Suprapubic skin (tissue), 4 donors: ENCODE results near the gene DCUN1D4. TPM values are rescaled to one million over a fixed set of nuclear protein-coding genes. Genes with fewer than 3 reads are reported as not detected.

Experiments used
- DNase-seq, 2 donors: peaks; one replicate each; pipeline ENCODE4 v3.0.0-alpha.2; 2019; ENCODE audit warnings: low spot score in 2 of 2
- H3K27ac ChIP-seq: fragments of 200-600 bp; sonication (generic); one replicate; pipeline ENCODE4 v1.5.1; 2019
- H3K27me3 ChIP-seq: fragments of 200-600 bp; sonication (generic); one replicate; pipeline ENCODE4 v1.5.1; 2019
- H3K36me3 ChIP-seq: fragments of 200-600 bp; sonication (generic); one replicate; pipeline ENCODE4 v1.5.1; 2019
- H3K4me1 ChIP-seq: fragments of 200-600 bp; sonication (generic); one replicate; pipeline ENCODE4 v1.5.1; 2019
- H3K4me3 ChIP-seq: fragments of 200-600 bp; sonication (generic); one replicate; pipeline ENCODE4 v1.5.1; 2019; ENCODE audit warnings: mild to moderate bottlenecking
- H3K9me3 ChIP-seq: fragments of 200-600 bp; sonication (generic); one replicate; pipeline ENCODE4 v1.5.1; 2019
- CTCF ChIP-seq, 2 donors: fragments of 200-600 bp in 1 of 2; fragments of 450-650 bp in 1 of 2; sonication (generic) in 1 of 2; IDR thresholded peaks; one replicate each; pipeline ENCODE4 v1.5.1; 2016 to 2019; ENCODE audit warnings: antibody characterized with exemption in 2 of 2, mild to moderate bottlenecking in 1 of 2, moderate library complexity in 1 of 2
- EP300 ChIP-seq: sonication (generic); formaldehyde crosslinking; IDR thresholded peaks from one replicate; pipeline ENCODE4 v1.6.1; 2017; ENCODE audit warnings: antibody characterized with exemption
- POLR2A ChIP-seq, 2 donors: fragments of 450-650 bp; IDR thresholded peaks; one replicate each; pipeline ENCODE4 v1.6.1; 2017; ENCODE audit warnings: antibody characterized with exemption in 2 of 2, mild to moderate bottlenecking in 2 of 2, moderate library complexity in 2 of 2
- POLR2AphosphoS5 ChIP-seq, 3 donors: sonication (generic); formaldehyde crosslinking; IDR thresholded peaks; one replicate each; pipeline ENCODE4 v1.6.1; 2017; ENCODE audit warnings: antibody characterized with exemption in 3 of 3
- WGBS: methylation state at CpG from one replicate; pipeline ENCODE4 v1.1.5; 2018; 5-methylcytosine and 5-hydroxymethylcytosine counted together
- total RNA-seq, 4 donors: library from RNA; depleted of rRNA; stranded (reverse); fragments of >200 nt; gene quantifications; one replicate each; pipeline ENCODE4 v1.1.0, GENCODE V29; 2016

Gene DCUN1D4
- total RNA-seq, 4 donors from 2014 or later = 15.4 to 35.6 (median 20.8) TPM

- H3K4me1 ChIP-seq = peaks cover 33% of the 10 kb centered on the region
- WGBS = 81% methylated on average over 5 of the region's 5 CpGs
Observed at GRCh38 chr4:51849430-51849829, 6.5 kb downstream of the DCUN1D4 start.

GRCh38 chr4:51850294-51850693, 7.3 kb downstream of the DCUN1D4 start:
- TF ChIP-seq POLR2AphosphoS5 (IDR thresholded peaks at IDR 0.05) = no peak
- TF ChIP-seq EP300 = no peak
- no peak for TF ChIP-seq CTCF (IDR thresholded peaks at IDR 0.05)
- TF ChIP-seq POLR2A (IDR thresholded peaks at IDR 0.05) = no peak
- Histone ChIP-seq H3K4me3 (no peak overlapping the region), H3K27me3 (no peaks in the 10 kb centered on the region), H3K36me3 (no peaks in the 10 kb centered on the region), H3K9me3 (no peaks in the 10 kb centered on the region), H3K27ac (no peak overlapping the region), H3K4me1 (peaks cover 28% of the 10 kb centered on the region)
- DNase-seq = no peak
- 92% methylated on average over 4 of the region's 4 CpGs for WGBS

More at GRCh38 chr4:51849430-51849829, 6.5 kb downstream of the DCUN1D4 start:
- Histone ChIP-seq H3K9me3 (no peaks in the 10 kb centered on the region), H3K27me3 (no peaks in the 10 kb centered on the region), H3K36me3 (no peaks in the 10 kb centered on the region), H3K27ac (no peak overlapping the region), H3K4me3 (no peak overlapping the region)
- no peak for DNase-seq
- TF ChIP-seq CTCF (IDR thresholded peaks at IDR 0.05) (no peak), EP300 (no peak), POLR2AphosphoS5 (IDR thresholded peaks at IDR 0.05) (no peak), POLR2A (IDR thresholded peaks at IDR 0.05) (no peak)

GRCh38 chr4:51851090-51851936, 8.4 kb downstream of the DCUN1D4 start:
- peaks cover 24% of the 10 kb centered on the region for H3K4me1 ChIP-seq
- H3K27me3 ChIP-seq = no peaks in the 10 kb centered on the region
- no peak for TF ChIP-seq POLR2A (IDR thresholded peaks at IDR 0.05)
- no peak for TF ChIP-seq POLR2AphosphoS5 (IDR thresholded peaks at IDR 0.05)
- TF ChIP-seq CTCF (IDR thresholded peaks at IDR 0.05) = no peak
- TF ChIP-seq EP300 = no peak
- WGBS = 57% methylated on average over 7 of the region's 7 CpGs
- no peak for DNase-seq
- no peak overlapping the region for H3K4me3 ChIP-seq
- no peaks in the 10 kb centered on the region for H3K36me3 ChIP-seq
- no peak overlapping the region for H3K27ac ChIP-seq
- H3K9me3 ChIP-seq = no peaks in the 10 kb centered on the region

- no peak for DNase-seq
- H3K27ac ChIP-seq = no peak overlapping the region
- TF ChIP-seq POLR2A (IDR thresholded peaks at IDR 0.05) (no peak), CTCF (IDR thresholded peaks at IDR 0.05) (no peak), POLR2AphosphoS5 (IDR thresholded peaks at IDR 0.05) (no peak), EP300 (no peak)
Observed at GRCh38 chr4:51851937-51852290, 9.0 kb downstream of the DCUN1D4 start.

GRCh38 chr4:51853027-51853682, 10.2 kb downstream of the DCUN1D4 start:
- no peaks in the 10 kb centered on the region for H3K27me3 ChIP-seq
- TF ChIP-seq CTCF (IDR thresholded peaks at IDR 0.05) (no peak), EP300 (no peak), POLR2AphosphoS5 (IDR thresholded peaks at IDR 0.05) (no peak), POLR2A (IDR thresholded peaks at IDR 0.05) (no peak)

More at GRCh38 chr4:51851937-51852290, 9.0 kb downstream of the DCUN1D4 start:
- Histone ChIP-seq H3K36me3 (no peaks in the 10 kb centered on the region), H3K9me3 (no peaks in the 10 kb centered on the region), H3K4me1 (peaks cover 24% of the 10 kb centered on the region), H3K27me3 (no peaks in the 10 kb centered on the region), H3K4me3 (no peak overlapping the region)

More at GRCh38 chr4:51853027-51853682, 10.2 kb downstream of the DCUN1D4 start:
- H3K4me1 ChIP-seq = peaks cover 24% of the 10 kb centered on the region
- H3K36me3 ChIP-seq = no peaks in the 10 kb centered on the region
- no peak overlapping the region for H3K4me3 ChIP-seq
- H3K27ac ChIP-seq = no peak overlapping the region
- 65% methylated on average over 6 of the region's 6 CpGs for WGBS
- H3K9me3 ChIP-seq = no peaks in the 10 kb centered on the region
- no peak for DNase-seq
